Measurements from ENCODE around the gene CHID1. TPM values are rescaled to one million over a fixed set of nuclear protein-coding genes. Genes with fewer than 3 reads are reported as not detected.

The CHID1 gene
- total and polyA plus RNA-seq, 9 of the 15 experiments (the other 6 are each of a cell fraction or from before 2014, with no cell fraction given) = 15.1 to 108 (median 39.8) TPM

GRCh38 chr11:832529-833113, 78.0 kb downstream of the CHID1 start, which contains the start of gene CD151 (continued):
- TF ChIP-seq ZNF146 (CRISPR knock-in tag; IDR thresholded peaks at IDR 0.05; ENCODE audit: unreplicated experiment) (peak; percentile 2), ZBTB5 (IDR thresholded peaks at IDR 0.05) (no peak), SPI1 (IDR thresholded peaks at IDR 0.05; ENCODE audit: borderline replicate concordance, low read depth, low read length) (no peak), EP400 (IDR thresholded peaks at IDR 0.05) (peak; percentile 55; the same call in 1 of the 2 replicates), SAFB (IDR thresholded peaks at IDR 0.05; ENCODE audit: borderline replicate concordance, low read depth, low read length) (no peak), ZFP30 (CRISPR knock-in tag; IDR thresholded peaks at IDR 0.05; ENCODE audit: borderline replicate concordance) (no peak), POLR2AphosphoS2 (IDR thresholded peaks at IDR 0.05; ENCODE audit: low read length) (no peak), ZNF140 (CRISPR knock-in tag; IDR thresholded peaks at IDR 0.05) (no peak), ZNF644 (tag; IDR thresholded peaks at IDR 0.05; ENCODE audit: low read depth) (no peak), TAL1 (IDR thresholded peaks at IDR 0.05) (no peak), MBD2 (IDR thresholded peaks at IDR 0.05; ENCODE audit: borderline replicate concordance, low read depth) (0 out of 2 replicates have a peak, but pooled peaks have one; percentile 5), RB1 (IDR thresholded peaks at IDR 0.05; ENCODE audit: low read depth) (peak; percentile 65), U2AF2 (optimal IDR thresholded peaks at IDR 0.05; ENCODE audit: low read depth, low read length) (no peak), ZC3H4 (CRISPR knock-in tag; IDR thresholded peaks at IDR 0.05; ENCODE audit: borderline replicate concordance) (no peak)
- TF ChIP-seq, protein P1, sequence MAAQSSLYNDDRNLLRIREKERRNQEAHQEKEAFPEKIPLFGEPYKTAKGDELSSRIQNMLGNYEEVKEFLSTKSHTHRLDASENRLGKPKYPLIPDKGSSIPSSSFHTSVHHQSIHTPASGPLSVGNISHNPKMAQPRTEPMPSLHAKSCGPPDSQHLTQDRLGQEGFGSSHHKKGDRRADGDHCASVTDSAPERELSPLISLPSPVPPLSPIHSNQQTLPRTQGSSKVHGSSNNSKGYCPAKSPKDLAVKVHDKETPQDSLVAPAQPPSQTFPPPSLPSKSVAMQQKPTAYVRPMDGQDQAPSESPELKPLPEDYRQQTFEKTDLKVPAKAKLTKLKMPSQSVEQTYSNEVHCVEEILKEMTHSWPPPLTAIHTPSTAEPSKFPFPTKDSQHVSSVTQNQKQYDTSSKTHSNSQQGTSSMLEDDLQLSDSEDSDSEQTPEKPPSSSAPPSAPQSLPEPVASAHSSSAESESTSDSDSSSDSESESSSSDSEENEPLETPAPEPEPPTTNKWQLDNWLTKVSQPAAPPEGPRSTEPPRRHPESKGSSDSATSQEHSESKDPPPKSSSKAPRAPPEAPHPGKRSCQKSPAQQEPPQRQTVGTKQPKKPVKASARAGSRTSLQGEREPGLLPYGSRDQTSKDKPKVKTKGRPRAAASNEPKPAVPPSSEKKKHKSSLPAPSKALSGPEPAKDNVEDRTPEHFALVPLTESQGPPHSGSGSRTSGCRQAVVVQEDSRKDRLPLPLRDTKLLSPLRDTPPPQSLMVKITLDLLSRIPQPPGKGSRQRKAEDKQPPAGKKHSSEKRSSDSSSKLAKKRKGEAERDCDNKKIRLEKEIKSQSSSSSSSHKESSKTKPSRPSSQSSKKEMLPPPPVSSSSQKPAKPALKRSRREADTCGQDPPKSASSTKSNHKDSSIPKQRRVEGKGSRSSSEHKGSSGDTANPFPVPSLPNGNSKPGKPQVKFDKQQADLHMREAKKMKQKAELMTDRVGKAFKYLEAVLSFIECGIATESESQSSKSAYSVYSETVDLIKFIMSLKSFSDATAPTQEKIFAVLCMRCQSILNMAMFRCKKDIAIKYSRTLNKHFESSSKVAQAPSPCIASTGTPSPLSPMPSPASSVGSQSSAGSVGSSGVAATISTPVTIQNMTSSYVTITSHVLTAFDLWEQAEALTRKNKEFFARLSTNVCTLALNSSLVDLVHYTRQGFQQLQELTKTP (IDR thresholded peaks at IDR 0.05; ENCODE audit: low read depth in 1 of 2, partially characterized antibody in 2 of 2) = no peak
- TF ChIP-seq, protein P2, sequence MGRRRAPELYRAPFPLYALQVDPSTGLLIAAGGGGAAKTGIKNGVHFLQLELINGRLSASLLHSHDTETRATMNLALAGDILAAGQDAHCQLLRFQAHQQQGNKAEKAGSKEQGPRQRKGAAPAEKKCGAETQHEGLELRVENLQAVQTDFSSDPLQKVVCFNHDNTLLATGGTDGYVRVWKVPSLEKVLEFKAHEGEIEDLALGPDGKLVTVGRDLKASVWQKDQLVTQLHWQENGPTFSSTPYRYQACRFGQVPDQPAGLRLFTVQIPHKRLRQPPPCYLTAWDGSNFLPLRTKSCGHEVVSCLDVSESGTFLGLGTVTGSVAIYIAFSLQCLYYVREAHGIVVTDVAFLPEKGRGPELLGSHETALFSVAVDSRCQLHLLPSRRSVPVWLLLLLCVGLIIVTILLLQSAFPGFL (CRISPR knock-in tag; IDR thresholded peaks at IDR 0.05) = no peak
- TF ChIP-seq, protein P3, sequence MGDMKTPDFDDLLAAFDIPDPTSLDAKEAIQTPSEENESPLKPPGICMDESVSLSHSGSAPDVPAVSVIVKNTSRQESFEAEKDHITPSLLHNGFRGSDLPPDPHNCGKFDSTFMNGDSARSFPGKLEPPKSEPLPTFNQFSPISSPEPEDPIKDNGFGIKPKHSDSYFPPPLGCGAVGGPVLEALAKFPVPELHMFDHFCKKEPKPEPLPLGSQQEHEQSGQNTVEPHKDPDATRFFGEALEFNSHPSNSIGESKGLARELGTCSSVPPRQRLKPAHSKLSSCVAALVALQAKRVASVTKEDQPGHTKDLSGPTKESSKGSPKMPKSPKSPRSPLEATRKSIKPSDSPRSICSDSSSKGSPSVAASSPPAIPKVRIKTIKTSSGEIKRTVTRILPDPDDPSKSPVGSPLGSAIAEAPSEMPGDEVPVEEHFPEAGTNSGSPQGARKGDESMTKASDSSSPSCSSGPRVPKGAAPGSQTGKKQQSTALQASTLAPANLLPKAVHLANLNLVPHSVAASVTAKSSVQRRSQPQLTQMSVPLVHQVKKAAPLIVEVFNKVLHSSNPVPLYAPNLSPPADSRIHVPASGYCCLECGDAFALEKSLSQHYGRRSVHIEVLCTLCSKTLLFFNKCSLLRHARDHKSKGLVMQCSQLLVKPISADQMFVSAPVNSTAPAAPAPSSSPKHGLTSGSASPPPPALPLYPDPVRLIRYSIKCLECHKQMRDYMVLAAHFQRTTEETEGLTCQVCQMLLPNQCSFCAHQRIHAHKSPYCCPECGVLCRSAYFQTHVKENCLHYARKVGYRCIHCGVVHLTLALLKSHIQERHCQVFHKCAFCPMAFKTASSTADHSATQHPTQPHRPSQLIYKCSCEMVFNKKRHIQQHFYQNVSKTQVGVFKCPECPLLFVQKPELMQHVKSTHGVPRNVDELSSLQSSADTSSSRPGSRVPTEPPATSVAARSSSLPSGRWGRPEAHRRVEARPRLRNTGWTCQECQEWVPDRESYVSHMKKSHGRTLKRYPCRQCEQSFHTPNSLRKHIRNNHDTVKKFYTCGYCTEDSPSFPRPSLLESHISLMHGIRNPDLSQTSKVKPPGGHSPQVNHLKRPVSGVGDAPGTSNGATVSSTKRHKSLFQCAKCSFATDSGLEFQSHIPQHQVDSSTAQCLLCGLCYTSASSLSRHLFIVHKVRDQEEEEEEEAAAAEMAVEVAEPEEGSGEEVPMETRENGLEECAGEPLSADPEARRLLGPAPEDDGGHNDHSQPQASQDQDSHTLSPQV (IDR thresholded peaks at IDR 0.05) = peak; percentile 8; the same call in 1 of the 2 replicates
